CD4-positive, alpha-beta T cell (primary cell): ENCODE measurements around the gene TNIK. TPM values are rescaled to one million over a fixed set of nuclear protein-coding genes. Genes with fewer than 3 reads are reported as not detected.
A peak's percentile ranks its signal among the peaks of the same experiment; 100 is the strongest.

ENCODE experiments used
- ATAC-seq: fragments of 200-7000 bp; cut with Tn5 transposase; one replicate; pipeline ENCODE4 v1.10.0; 2022; ENCODE audit warnings: mild to moderate bottlenecking; ENCODE audit not compliant: poor library complexity
- CTCF ChIA-PET: fragments of 350-600 bp; sonication (Branson Sonifier 250); formaldehyde crosslinking; loops from one replicate; lab custom pipeline; 2021; ENCODE audit warnings: antibody characterized with exemption, inconsistent platforms; lab: Charles Lee
- POLR2A ChIA-PET: fragments of 350-600 bp; sonication (Branson Sonifier 250); formaldehyde crosslinking; loops from one replicate; lab custom pipeline; 2021; ENCODE audit warnings: antibody characterized with exemption, inconsistent platforms; lab: Charles Lee
- DNase-seq, 14 experiments: peaks; one replicate each; pipeline ENCODE4 v3.0.0-alpha.2; 2013 to 2020; ENCODE audit warnings: mixed read lengths in 2 of 14
- H3K27ac ChIP-seq, 2 donors: one replicate each; pipeline versions ENCODE4 v1.5.1 to v1.7.0; 2013; ENCODE audit warnings: low read length in 2 of 2, low read depth in 1 of 2, mild to moderate bottlenecking in 1 of 2
- H3K27me3 ChIP-seq, 2 experiments: 1 replicate in 1 of 2; 2 replicates in 1 of 2; pipeline versions ENCODE4 v1.6.1 to v1.7.0; 2013; ENCODE audit warnings: low read length in 2 of 2, control low read depth in 1 of 2, mild to moderate bottlenecking in 1 of 2, moderate library complexity in 1 of 2; ENCODE audit not compliant: insufficient read depth in 2 of 2, control insufficient read depth in 1 of 2
- H3K36me3 ChIP-seq: one replicate; pipeline ENCODE4 v1.6.1; 2013; ENCODE audit warnings: low read length, control low read depth; ENCODE audit not compliant: insufficient read depth
- H3K4me1 ChIP-seq: one replicate; pipeline ENCODE4 v1.6.1; 2013; ENCODE audit warnings: low read length, control low read depth; ENCODE audit not compliant: insufficient read depth
- H3K4me3 ChIP-seq: one replicate; pipeline ENCODE4 v1.5.1; 2013; ENCODE audit warnings: mild to moderate bottlenecking, low read length, moderate library complexity
- H3K9me3 ChIP-seq, 2 experiments: 1 replicate in 1 of 2; 2 replicates in 1 of 2; pipeline versions ENCODE4 v1.6.1 to v1.7.0; 2013; ENCODE audit warnings: low read length in 2 of 2, mild to moderate bottlenecking in 2 of 2, control low read depth in 1 of 2, moderate library complexity in 1 of 2; ENCODE audit not compliant: control insufficient read depth in 1 of 2, insufficient read depth in 1 of 2
- H3K27ac Mint-ChIP-seq: one replicate; pipeline ENCODE4 v1.8.0; 2020; ENCODE audit warnings: mixed read lengths
- H3K27me3 Mint-ChIP-seq: one replicate; pipeline ENCODE4 v1.8.0; 2021; ENCODE audit warnings: mixed read lengths
- H3K36me3 Mint-ChIP-seq: one replicate; pipeline ENCODE4 v1.8.0; 2021; ENCODE audit warnings: low read depth, mixed read lengths
- H3K4me1 Mint-ChIP-seq: one replicate; pipeline ENCODE4 v1.8.0; 2021; ENCODE audit warnings: low read depth, mixed read lengths
- H3K4me3 Mint-ChIP-seq: one replicate; pipeline ENCODE4 v1.8.0; 2020; ENCODE audit warnings: mild to moderate bottlenecking, mixed read lengths
- H3K9me3 Mint-ChIP-seq: one replicate; pipeline ENCODE4 v1.8.0; 2020; ENCODE audit warnings: mixed read lengths
- CTCF ChIP-seq: fragments of 200-600 bp; IDR thresholded peaks from one replicate; pipeline ENCODE4 v1.8.0; 2022; ENCODE audit warnings: antibody characterized with exemption, mild to moderate bottlenecking
- intact Hi-C, 2 experiments: fragments of 100-400 bp; cut with DNase I in 1 of 2; cut with micrococcal nuclease in 1 of 2; formaldehyde crosslinking; loops; one replicate each; pipeline versions ENCODE4 v1.15.1 to v1.9.0; 2023 to 2025; cut with DNase I, micrococcal nuclease
- total RNA-seq, 174 experiments: library from RNA in 2 of 174; stranded (reverse) in 2 of 174; gene quantifications; one replicate each; pipeline ENCODE4 v1.2.3 and lab custom pipeline; 2021 to 2026

The TNIK gene
- total RNA-seq, 2 experiments from 2014 or later, result 71.0 to 78.3 TPM

DNA sequence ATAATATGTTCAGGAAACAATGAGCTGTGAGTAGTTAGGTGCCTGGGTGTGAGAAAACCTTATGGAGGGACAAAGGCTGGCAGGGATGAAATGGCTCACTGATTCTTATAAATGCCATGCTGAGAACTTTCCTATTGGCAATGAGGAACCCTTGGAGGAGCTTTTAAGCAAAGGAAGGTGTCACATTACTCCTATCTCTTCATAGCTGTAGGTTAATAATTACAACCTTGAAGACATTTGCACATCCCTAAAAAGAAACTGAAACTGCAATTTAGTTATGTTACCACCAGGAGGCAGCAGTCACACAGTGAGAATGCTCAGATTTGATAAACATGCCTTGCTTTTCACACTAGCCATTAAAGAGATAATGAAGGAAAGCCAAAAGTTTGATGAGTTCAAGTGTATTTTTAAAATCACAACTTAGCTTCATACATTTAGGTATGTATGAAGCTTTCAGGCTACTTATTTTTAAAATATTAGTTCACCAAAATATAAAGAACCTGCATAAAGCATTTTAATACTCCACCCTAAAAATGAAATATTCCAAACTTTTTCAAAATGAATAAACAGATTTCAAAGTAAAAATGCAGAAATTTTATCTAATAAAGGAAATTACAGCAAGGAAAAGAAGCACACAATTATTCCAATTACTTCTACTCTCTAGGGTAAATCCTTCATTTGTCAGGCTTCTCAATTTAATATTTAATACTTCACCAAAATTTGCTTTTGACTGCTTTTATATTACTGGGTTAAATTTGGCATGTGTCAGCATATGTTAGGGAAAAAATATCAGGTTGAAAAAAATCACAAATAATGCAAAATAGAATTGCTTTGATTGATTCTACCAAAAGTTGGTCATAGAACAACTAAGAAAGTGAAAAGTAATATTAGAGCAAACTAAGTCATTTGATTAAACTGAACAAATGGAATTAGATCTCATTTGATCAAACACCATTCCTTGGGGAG lies 296.8 kb downstream of the TNIK start:
- Histone ChIP-seq H3K4me3 (no peak overlapping the region), H3K27ac (no peak overlapping the region), H3K9me3 (no peaks in the 10 kb centered on the region), H3K27me3 (no peaks in the 10 kb centered on the region), H3K36me3 (peaks cover 78% of the 10 kb centered on the region), H3K4me1 (peaks cover 8% of the 10 kb centered on the region)
- peaks cover 32% of the 10 kb centered on the region for H3K4me1 Mint-ChIP-seq
- intact Hi-C loops, result loop anchor here (1.0 to 2.0 kb wide), 2 partner anchors 403 to 609 kb away; no protein-coding TSS in a partner anchor
- TF ChIP-seq CTCF, result peak; percentile 77
- ATAC-seq (no peak), DNase-seq (peak in 4 of 14 experiments; percentile 11 to 62 (median 56))
- H3K27me3 Mint-ChIP-seq, result no peaks in the 10 kb centered on the region
- no peak overlapping the region for H3K27ac Mint-ChIP-seq
- no peak overlapping the region for H3K4me3 Mint-ChIP-seq
- H3K36me3 Mint-ChIP-seq, result peaks cover 96% of the 10 kb centered on the region
- H3K9me3 Mint-ChIP-seq, result peaks cover 3% of the 10 kb centered on the region
- ChIA-PET POLR2A (interaction anchor here (1.0 kb wide), 1 partner anchor 297 kb away, joined by 3 read pairs; the partner anchor contains the start of gene TNIK), CTCF (interaction anchor here (0.6 to 1.5 kb wide), 6 partner anchors 9 to 533 kb away, joined by 3 to 7 read pairs (median 4); no protein-coding TSS in a partner anchor)

DNA sequence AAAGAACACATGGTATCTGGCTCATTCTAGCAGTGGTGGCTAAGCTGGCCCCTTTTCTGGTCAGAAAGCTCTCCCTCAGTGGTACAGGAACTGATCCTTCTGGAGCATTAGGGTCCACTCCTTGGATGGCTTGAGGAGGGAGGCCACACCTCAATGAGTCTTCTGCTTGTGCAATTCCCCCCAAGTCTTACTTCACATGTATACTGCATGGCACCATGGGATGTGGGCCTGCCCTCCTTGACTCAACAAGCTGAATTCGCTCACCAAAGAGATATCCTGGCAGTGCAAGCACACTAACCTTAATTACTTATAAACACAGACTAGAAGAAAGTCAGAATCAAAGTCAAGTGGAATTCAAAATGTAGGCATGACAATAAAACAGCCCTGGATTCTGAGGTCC lies 299.9 kb downstream of the TNIK start:
- Histone ChIP-seq H3K27me3 (no peaks in the 10 kb centered on the region), H3K4me1 (peaks cover 1% of the 10 kb centered on the region), H3K4me3 (no peak overlapping the region), H3K36me3 (peaks cover 79% of the 10 kb centered on the region), H3K27ac (no peak overlapping the region), H3K9me3 (no peaks in the 10 kb centered on the region)
- DNase-seq (no peak), ATAC-seq (no peak)
- peaks cover 3% of the 10 kb centered on the region for H3K9me3 Mint-ChIP-seq
- H3K4me1 Mint-ChIP-seq, result peaks cover 6% of the 10 kb centered on the region
- no peak overlapping the region for H3K4me3 Mint-ChIP-seq
- ChIA-PET CTCF (no interaction called here), POLR2A (no interaction called here)
- H3K27me3 Mint-ChIP-seq, result no peaks in the 10 kb centered on the region
- H3K36me3 Mint-ChIP-seq, result peaks cover 94% of the 10 kb centered on the region
- H3K27ac Mint-ChIP-seq, result no peak overlapping the region
- no peak for TF ChIP-seq CTCF
- intact Hi-C loops, result no loop called here

DNA sequence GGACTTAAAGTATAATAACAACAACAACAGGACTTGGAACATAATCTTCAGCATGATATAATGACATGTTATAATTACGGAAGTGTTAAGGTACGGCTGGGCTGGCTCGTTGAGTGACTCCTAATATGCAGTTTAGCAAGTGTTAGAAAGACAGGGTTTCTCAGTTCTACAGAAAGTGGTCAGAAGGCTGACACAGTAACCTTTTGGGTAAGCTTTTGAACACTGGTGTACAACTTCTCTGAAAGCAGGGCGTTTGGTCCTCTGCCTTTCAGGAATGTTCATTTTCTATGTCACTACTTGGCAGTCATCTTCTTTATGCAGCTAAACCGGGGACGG lies 300.4 kb downstream of the TNIK start:
- Histone ChIP-seq H3K9me3 (no peaks in the 10 kb centered on the region), H3K4me1 (no peaks in the 10 kb centered on the region), H3K4me3 (no peak overlapping the region), H3K27ac (no peak overlapping the region), H3K36me3 (peaks cover 81% of the 10 kb centered on the region), H3K27me3 (no peaks in the 10 kb centered on the region)
- Mint-ChIP-seq H3K27ac (no peak overlapping the region), H3K36me3 (peaks cover 94% of the 10 kb centered on the region), H3K4me3 (no peak overlapping the region), H3K9me3 (peaks cover 3% of the 10 kb centered on the region), H3K27me3 (no peaks in the 10 kb centered on the region), H3K4me1 (peaks cover 6% of the 10 kb centered on the region)
- no peak for DNase-seq
- CTCF ChIA-PET, result no interaction called here
- ATAC-seq, result no peak
- POLR2A ChIA-PET, result no interaction called here
- intact Hi-C loops, result no loop called here
- no peak for TF ChIP-seq CTCF
